Ovary (tissue), 9 donors: ENCODE measurements around the gene NHSL2. TPM values are rescaled to one million over a fixed set of nuclear protein-coding genes. Genes with fewer than 3 reads are reported as not detected.

Source experiments
- DNase-seq, 5 donors: peaks; one replicate each; pipeline ENCODE4 v3.0.0-alpha.2; 2019 to 2020
- H3K27ac ChIP-seq, 2 donors: fragments of 200-600 bp; one replicate each; pipeline versions ENCODE4 v1.5.1 to v1.8.0; 2019 to 2022
- H3K27me3 ChIP-seq: fragments of 200-600 bp; one replicate; pipeline ENCODE4 v1.8.0; 2022
- H3K36me3 ChIP-seq: fragments of 200-600 bp; sonication (generic); one replicate; pipeline ENCODE4 v1.5.1; 2019
- H3K4me1 ChIP-seq: one replicate; pipeline ENCODE4 v1.8.1; 2013; ENCODE audit warnings: mild to moderate bottlenecking, moderate library complexity; ENCODE audit not compliant: insufficient read depth
- H3K4me3 ChIP-seq: fragments of 200-600 bp; sonication (generic); one replicate; pipeline ENCODE4 v1.5.1; 2017
- H3K9me3 ChIP-seq, 2 donors: fragments of 200-600 bp in 1 of 2; sonication (generic) in 1 of 2; one replicate each; pipeline versions ENCODE4 v1.5.1 to v1.8.1; 2013 to 2019; ENCODE audit warnings: mild to moderate bottlenecking in 1 of 2, moderate library complexity in 1 of 2
- EP300 ChIP-seq: sonication (generic); formaldehyde crosslinking; IDR thresholded peaks from one replicate; pipeline ENCODE4 v1.6.1; 2017; ENCODE audit warnings: antibody characterized with exemption
- POLR2A ChIP-seq: fragments of 450-650 bp; IDR thresholded peaks from one replicate; pipeline ENCODE4 v1.6.1; 2017; ENCODE audit warnings: antibody characterized with exemption, mild to moderate bottlenecking, moderate library complexity
- WGBS, 3 donors: extraction: QIAGEN DNeasy Blood & Tissue Kit in 1 of 3; methylation state at CpG; one replicate each; pipeline versions ENCODE4 v1.1.5 to v1.1.7; 2013 to 2017; 5-methylcytosine and 5-hydroxymethylcytosine counted together
- intact Hi-C, 4 donors: fragments of 100-400 bp; cut with DNase I; formaldehyde crosslinking; loops; one replicate each; pipeline versions ENCODE4 v1.11.0 to v1.15.1; 2022 to 2023
- polyA plus RNA-seq, 2 donors: library from polyadenylated mRNA; stranded (reverse); fragments of 200-250 nt in 1 of 2; fragments of 350-450 nt in 1 of 2; fragmentation: Illumina TruSeq in 1 of 2; extraction: RNeasy Lipid Tissue Mini Kit (QIAGEN cat#74804) in 1 of 2; gene quantifications; one replicate each; pipeline ENCODE4 v1.2.3, GENCODE V29; 2013 to 2014
- total RNA-seq, 7 donors: library from RNA; depleted of rRNA in 2 of 7; stranded (reverse); fragments of >200 nt in 2 of 7; fragmentation: NEBNext Ultra II Directional in 3 of 7; extraction: Animal tissue kit (Norgen Biotek cat#: 25700) in 3 of 7; gene quantifications; one replicate each; pipeline versions ENCODE4 v1.1.0 to v1.2.4, GENCODE V29; 2016 to 2023
- TF ChIP-seq, protein P1 (sequence below), 3 donors: fragments of 450-650 bp in 2 of 3; fragments of 200-600 bp in 1 of 3; IDR thresholded peaks; one replicate each; pipeline versions ENCODE4 v1.5.1 to v1.8.0; 2016 to 2022; ENCODE audit warnings: antibody characterized with exemption in 3 of 3, mild to moderate bottlenecking in 1 of 3
- donor health status: DM: no; HTN: no; CAD: no; lungs with moderate emphysema.
- donor health status: DM: no; HTN: no; CAD: no.
- donor health status: Bipolar disorder and iron deficiency.
- donor health status: DM: yes; HTN: yes; CAD: no.
- donor health status: DM: no; HTN: no; CAD: no.
- donor health status: DM: yes; HTN: yes; CAD: no.

NHSL2 gene
- total and polyA plus RNA-seq, 9 donors, result 1.2 to 9.2 (median 4.4) TPM

DNA sequence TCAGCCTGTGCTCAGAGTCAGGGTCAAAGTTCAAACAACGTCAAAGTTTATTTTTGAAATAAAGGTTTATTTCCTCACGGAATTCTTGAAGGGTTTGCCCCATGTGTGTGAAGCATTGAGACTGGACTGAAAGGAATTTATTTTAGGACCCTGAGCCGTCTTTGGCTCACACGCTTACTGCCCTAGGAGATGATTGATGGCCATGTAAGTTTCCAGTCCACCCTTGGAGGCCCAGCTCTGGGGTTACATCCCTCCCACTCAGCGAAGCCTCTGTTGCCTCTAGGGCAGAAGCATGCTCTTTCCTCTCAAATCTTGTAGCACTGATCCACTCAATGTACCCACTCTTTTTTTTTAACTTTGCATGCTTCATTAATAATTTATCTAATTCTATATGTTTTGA, 4.5 kb upstream of the NHSL2 start:
- DNase-seq, result no peak
- H3K27ac ChIP-seq, result no peak overlapping the region
- no peaks in the 10 kb centered on the region for H3K36me3 ChIP-seq
- H3K4me3 ChIP-seq, result no peak overlapping the region
- no peaks in the 10 kb centered on the region for H3K4me1 ChIP-seq
- no peaks in the 10 kb centered on the region for H3K9me3 ChIP-seq
- no peaks in the 10 kb centered on the region for H3K27me3 ChIP-seq
- TF ChIP-seq, protein P1, sequence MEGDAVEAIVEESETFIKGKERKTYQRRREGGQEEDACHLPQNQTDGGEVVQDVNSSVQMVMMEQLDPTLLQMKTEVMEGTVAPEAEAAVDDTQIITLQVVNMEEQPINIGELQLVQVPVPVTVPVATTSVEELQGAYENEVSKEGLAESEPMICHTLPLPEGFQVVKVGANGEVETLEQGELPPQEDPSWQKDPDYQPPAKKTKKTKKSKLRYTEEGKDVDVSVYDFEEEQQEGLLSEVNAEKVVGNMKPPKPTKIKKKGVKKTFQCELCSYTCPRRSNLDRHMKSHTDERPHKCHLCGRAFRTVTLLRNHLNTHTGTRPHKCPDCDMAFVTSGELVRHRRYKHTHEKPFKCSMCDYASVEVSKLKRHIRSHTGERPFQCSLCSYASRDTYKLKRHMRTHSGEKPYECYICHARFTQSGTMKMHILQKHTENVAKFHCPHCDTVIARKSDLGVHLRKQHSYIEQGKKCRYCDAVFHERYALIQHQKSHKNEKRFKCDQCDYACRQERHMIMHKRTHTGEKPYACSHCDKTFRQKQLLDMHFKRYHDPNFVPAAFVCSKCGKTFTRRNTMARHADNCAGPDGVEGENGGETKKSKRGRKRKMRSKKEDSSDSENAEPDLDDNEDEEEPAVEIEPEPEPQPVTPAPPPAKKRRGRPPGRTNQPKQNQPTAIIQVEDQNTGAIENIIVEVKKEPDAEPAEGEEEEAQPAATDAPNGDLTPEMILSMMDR (IDR thresholded peaks at IDR 0.05), result no peak
- no peak for TF ChIP-seq POLR2A
- TF ChIP-seq EP300, result no peak
- intact Hi-C loops, result no loop called here
- 54 to 61% (median 58%) methylated on average over 5 of the region's 5 CpGs for WGBS, 3 donors

DNA sequence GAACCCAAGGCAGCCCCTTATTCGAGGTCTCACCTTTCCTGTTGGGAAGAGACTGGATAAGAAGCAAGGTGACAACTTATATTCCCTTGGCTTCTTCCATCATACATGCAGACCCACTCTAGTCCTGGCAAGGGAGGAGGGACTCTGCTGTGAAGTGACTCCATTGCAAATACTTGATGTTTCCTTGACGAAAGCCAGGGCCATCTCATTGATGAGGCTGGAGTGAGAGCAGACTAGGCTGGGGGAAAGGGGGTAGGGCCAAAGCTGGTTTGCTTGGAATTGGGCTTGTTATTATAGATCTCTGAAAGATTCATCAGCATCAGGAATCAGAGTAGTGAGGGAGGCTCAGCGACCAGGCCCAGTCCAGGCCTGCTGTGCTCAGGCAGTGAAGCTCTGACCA, 2.3 kb upstream of the NHSL2 start:
- intact Hi-C loops, result no loop called here
- no peak for DNase-seq
- H3K4me1 ChIP-seq, result no peaks in the 10 kb centered on the region
- H3K27me3 ChIP-seq, result no peaks in the 10 kb centered on the region
- TF ChIP-seq, protein P1 (IDR thresholded peaks at IDR 0.05), result no peak
- TF ChIP-seq EP300 (no peak), POLR2A (no peak)
- 39 to 48% (median 41%) methylated on average over 3 of the region's 3 CpGs for WGBS, 3 donors
- no peak overlapping the region for H3K4me3 ChIP-seq
- no peak overlapping the region for H3K27ac ChIP-seq
- H3K9me3 ChIP-seq, result no peaks in the 10 kb centered on the region
- H3K36me3 ChIP-seq, result no peaks in the 10 kb centered on the region

DNA sequence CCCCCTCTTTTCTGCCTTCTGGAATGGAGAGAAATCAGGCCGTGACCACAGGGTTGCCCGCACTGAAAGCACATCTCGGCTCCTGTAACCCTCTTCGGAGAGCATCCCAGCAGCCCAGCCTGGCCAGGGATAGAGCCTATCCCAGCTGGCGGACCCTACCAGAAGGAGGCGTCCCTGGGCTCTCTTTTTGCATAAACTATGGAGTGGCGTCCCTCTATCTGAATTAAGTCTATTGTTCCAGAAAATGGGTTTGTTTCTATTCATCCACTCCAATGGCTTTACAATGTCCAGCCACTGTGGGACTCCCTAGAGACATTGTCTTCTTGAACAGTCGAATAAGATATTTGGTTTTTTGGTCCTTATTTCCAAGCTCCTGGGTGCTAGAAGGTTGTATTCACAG, 689 bp upstream of the NHSL2 start:
- no peaks in the 10 kb centered on the region for H3K27me3 ChIP-seq
- no peaks in the 10 kb centered on the region for H3K36me3 ChIP-seq
- no peak overlapping the region for H3K4me3 ChIP-seq
- intact Hi-C loops, result no loop called here
- no peak overlapping the region for H3K27ac ChIP-seq
- no peak for DNase-seq
- no peaks in the 10 kb centered on the region for H3K9me3 ChIP-seq
- no peaks in the 10 kb centered on the region for H3K4me1 ChIP-seq
- TF ChIP-seq POLR2A (no peak), EP300 (no peak)
- TF ChIP-seq, protein P1 (IDR thresholded peaks at IDR 0.05), result no peak
- WGBS, 3 donors, result 72 to 77% (median 74%) methylated on average over 8 of the region's 8 CpGs

DNA sequence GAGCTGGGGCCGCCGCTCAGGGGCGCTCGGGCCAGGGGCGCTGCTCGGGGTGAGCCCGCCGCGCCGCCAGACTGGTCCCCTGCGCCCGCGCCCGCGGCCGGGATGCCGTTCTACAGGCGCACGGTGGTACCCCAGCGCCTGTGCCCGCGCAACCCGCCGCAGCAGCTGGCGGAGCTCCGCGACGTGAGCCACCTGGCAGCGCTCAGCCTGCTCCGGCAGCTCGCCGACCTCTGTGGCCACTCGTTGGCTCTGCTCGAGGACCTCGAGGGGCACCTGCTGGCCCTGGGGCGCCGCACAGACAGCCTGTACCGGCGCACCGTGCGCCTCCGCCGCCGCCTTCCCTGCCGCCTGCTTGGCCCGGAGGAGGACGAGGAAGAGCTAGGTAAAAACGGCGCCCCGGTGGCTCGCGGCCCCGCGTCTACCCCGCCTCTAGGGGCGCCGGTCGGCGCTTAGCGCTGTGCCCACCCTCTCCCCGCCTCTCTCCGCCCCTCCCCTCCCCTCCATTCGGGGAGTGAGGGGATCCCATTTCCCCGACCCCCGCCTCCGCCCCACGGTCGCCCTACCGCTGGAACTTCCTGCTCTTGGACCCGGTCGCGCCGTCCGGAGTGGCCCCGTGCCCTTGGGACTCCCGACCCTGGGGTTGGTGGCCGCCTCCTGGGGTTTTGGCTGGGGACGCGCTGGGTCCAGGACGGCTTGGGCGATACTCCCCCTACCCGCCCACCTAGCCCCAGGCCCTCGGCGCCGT, 513 bp downstream of the NHSL2 start:
- Histone ChIP-seq H3K4me1 (no peaks in the 10 kb centered on the region), H3K36me3 (no peaks in the 10 kb centered on the region), H3K9me3 (no peaks in the 10 kb centered on the region), H3K27ac (peak overlapping the region in 1 of 2 donors; percentile 21), H3K27me3 (no peaks in the 10 kb centered on the region), H3K4me3 (peak overlapping the region; percentile 26)
- WGBS, 3 donors, result 26 to 42% (median 38%) methylated on average over 45 to 85 of the region's 85 CpGs
- DNase-seq, result peak in 4 of 5 donors; percentile 9 to 38 (median 28)
- TF ChIP-seq, protein P1 (IDR thresholded peaks at IDR 0.05), result peak in 1 of 3 donors; percentile 17
- TF ChIP-seq POLR2A, result no peak
- intact Hi-C loops, result no loop called here
